H9 (cell line): ENCODE data around the gene CABP7. TPM values are rescaled to one million over a fixed set of nuclear protein-coding genes. Genes with fewer than 3 reads are reported as not detected.

Source experiments
- DNase-seq: peaks from one replicate; pipeline ENCODE4 v3.0.0-alpha.2; 2017
- H2AFZ ChIP-seq: one replicate; pipeline ENCODE4 v1.6.1; 2013; ENCODE audit warnings: mild to moderate bottlenecking, low read length, control low read depth, moderate library complexity
- H2AK5ac ChIP-seq: 2 replicates; pipeline ENCODE4 v1.6.1; 2013; ENCODE audit warnings: low read length, control low read depth, mixed read lengths; ENCODE audit not compliant: insufficient read length
- H2BK120ac ChIP-seq: one replicate; pipeline ENCODE4 v1.6.1; 2013; ENCODE audit warnings: low read depth, mild to moderate bottlenecking, low read length, control low read depth, inconsistent platforms; ENCODE audit not compliant: poor library complexity, severe bottlenecking
- H2BK12ac ChIP-seq: 2 replicates; pipeline ENCODE4 v1.6.1; 2013; ENCODE audit warnings: low read length, control low read depth, mixed read lengths, low read depth; ENCODE audit not compliant: insufficient read length
- H2BK15ac ChIP-seq: 2 replicates; pipeline ENCODE4 v1.6.1; 2013; ENCODE audit warnings: low read depth, low read length, control low read depth
- H2BK20ac ChIP-seq: one replicate; pipeline ENCODE4 v1.6.1; 2013; ENCODE audit warnings: low read depth, mild to moderate bottlenecking, low read length, control low read depth, inconsistent platforms; ENCODE audit not compliant: poor library complexity, severe bottlenecking
- H2BK5ac ChIP-seq: 2 replicates; pipeline ENCODE4 v1.6.1; 2013; ENCODE audit warnings: low read length, control low read depth, mixed read lengths; ENCODE audit not compliant: insufficient read length
- H3K14ac ChIP-seq: 2 replicates; pipeline ENCODE4 v1.6.1; 2013; ENCODE audit warnings: low read length, control low read depth; ENCODE audit not compliant: insufficient read depth
- H3K18ac ChIP-seq: 2 replicates; pipeline ENCODE4 v1.6.1; 2013; ENCODE audit warnings: low read depth, mild to moderate bottlenecking, mixed read lengths, low read length, control low read depth; ENCODE audit not compliant: insufficient read length
- H3K23ac ChIP-seq: 2 replicates; pipeline ENCODE4 v1.6.1; 2013; ENCODE audit warnings: low read length, control low read depth, mixed read lengths, low read depth; ENCODE audit not compliant: insufficient read length
- H3K23me2 ChIP-seq: 2 replicates; pipeline ENCODE4 v1.6.1; 2013; ENCODE audit warnings: low read depth, mild to moderate bottlenecking, mixed read lengths, low read length, control low read depth; ENCODE audit not compliant: insufficient read length, poor library complexity, severe bottlenecking
- H3K27ac ChIP-seq: 2 replicates; pipeline ENCODE4 v1.5.1; 2013; ENCODE audit warnings: low read length, control low read depth, mixed read lengths, low read depth; ENCODE audit not compliant: insufficient read length
- H3K27me3 ChIP-seq: 2 replicates; pipeline ENCODE4 v1.6.1; 2013; ENCODE audit warnings: low read length, control low read depth, inconsistent platforms; ENCODE audit not compliant: insufficient read depth
- H3K4ac ChIP-seq: 2 replicates; pipeline ENCODE4 v1.6.1; 2013; ENCODE audit warnings: low read depth, mild to moderate bottlenecking, control low read depth, inconsistent platforms, low read length, moderate library complexity
- H3K4me1 ChIP-seq: 2 replicates; pipeline ENCODE4 v1.6.1; 2013; ENCODE audit warnings: low read length, control low read depth, inconsistent platforms; ENCODE audit not compliant: insufficient read depth
- H3K4me2 ChIP-seq: 2 replicates; pipeline ENCODE4 v1.6.1; 2013; ENCODE audit warnings: low read length, control low read depth, mixed read lengths; ENCODE audit not compliant: insufficient read length, insufficient read depth
- H3K56ac ChIP-seq: 2 replicates; pipeline ENCODE4 v1.6.1; 2013; ENCODE audit warnings: low read depth, mild to moderate bottlenecking, mixed read lengths, low read length, control low read depth; ENCODE audit not compliant: insufficient read length
- H3K79me1 ChIP-seq: 2 replicates; pipeline ENCODE4 v1.6.1; 2013; ENCODE audit warnings: low read depth, mild to moderate bottlenecking, moderate library complexity, low read length, control low read depth, inconsistent platforms; ENCODE audit not compliant: insufficient read depth, poor library complexity, severe bottlenecking
- H3K79me2 ChIP-seq: 2 replicates; pipeline ENCODE4 v1.6.1; 2013; ENCODE audit warnings: low read length, control low read depth, inconsistent platforms; ENCODE audit not compliant: insufficient read depth
- H3K9ac ChIP-seq: 2 replicates; pipeline ENCODE4 v1.6.1; 2013; ENCODE audit warnings: low read length, control low read depth, mixed read lengths; ENCODE audit not compliant: insufficient read length; ENCODE audit errors: extremely low read depth
- H3K9me3 ChIP-seq: one replicate; pipeline ENCODE4 v1.6.1; 2013; ENCODE audit warnings: low read depth, low read length, inconsistent platforms; ENCODE audit not compliant: control insufficient read depth
- H3T11ph ChIP-seq: one replicate; pipeline ENCODE4 v1.6.1; 2013; ENCODE audit warnings: mild to moderate bottlenecking, low read length, control low read depth, inconsistent platforms
- H4K20me1 ChIP-seq: one replicate; pipeline ENCODE4 v1.6.1; 2013; ENCODE audit not compliant: control insufficient read depth, insufficient read length, insufficient read depth
- H4K5ac ChIP-seq: 2 replicates; pipeline ENCODE4 v1.6.1; 2013; ENCODE audit warnings: low read depth, mild to moderate bottlenecking, mixed read lengths, low read length, control low read depth; ENCODE audit not compliant: insufficient read length
- H4K8ac ChIP-seq: replicated peaks from 2 replicates; pipeline ENCODE4 v1.6.1; 2013; ENCODE audit warnings: low read length, control low read depth, mixed read lengths, low read depth; ENCODE audit not compliant: insufficient read length
- H4K91ac ChIP-seq: 2 replicates; pipeline ENCODE4 v1.6.1; 2013; ENCODE audit warnings: low read depth, mild to moderate bottlenecking, moderate library complexity, mixed read lengths, low read length, control low read depth; ENCODE audit not compliant: insufficient read length
- H3K27ac Mint-ChIP-seq, 3 experiments: 2 replicates in 2 of 3; 3 replicates in 1 of 3; pipeline ENCODE4 v1.8.0; 2020 to 2021; ENCODE audit warnings: mixed read lengths in 3 of 3, mild to moderate bottlenecking in 1 of 3, moderate library complexity in 1 of 3
- H3K27me3 Mint-ChIP-seq: 2 replicates; pipeline ENCODE4 v1.8.0; 2021; ENCODE audit warnings: low read depth, mild to moderate bottlenecking, moderate library complexity, mixed read lengths
- H3K36me3 Mint-ChIP-seq, 3 experiments: 2 replicates in 2 of 3; 3 replicates in 1 of 3; pipeline ENCODE4 v1.8.0; 2020 to 2021; ENCODE audit warnings: low read depth in 3 of 3, mixed read lengths in 3 of 3; ENCODE audit not compliant: insufficient read depth in 1 of 3
- H3K4me1 Mint-ChIP-seq, 2 experiments: 2 replicates each; pipeline ENCODE4 v1.8.0; 2020; ENCODE audit warnings: mixed read lengths in 2 of 2
- H3K4me3 Mint-ChIP-seq, 2 experiments: 2 replicates in 1 of 2; 3 replicates in 1 of 2; pipeline ENCODE4 v1.8.0; 2020 to 2021; ENCODE audit warnings: mild to moderate bottlenecking in 2 of 2, mixed read lengths in 2 of 2, moderate library complexity in 1 of 2
- H3K9me3 Mint-ChIP-seq, 2 experiments: 2 replicates in 1 of 2; 3 replicates in 1 of 2; pipeline ENCODE4 v1.8.0; 2020; ENCODE audit warnings: mild to moderate bottlenecking in 2 of 2, mixed read lengths in 2 of 2, moderate library complexity in 1 of 2
- CTCF ChIP-seq: fragments of 200-600 bp; sonication (generic); conservative IDR thresholded peaks from 3 replicates; pipeline ENCODE4 v1.8.0; 2021; ENCODE audit warnings: antibody characterized with exemption, mild to moderate bottlenecking
- WGBS: extraction: QIAGEN DNeasy Blood & Tissue Kit; methylation state at CpG from one replicate; pipeline ENCODE4 v1.1.7; 2013; ENCODE audit warnings: missing lambda C conversion rate, low lambda C conversion rate, mixed read lengths; ENCODE audit not compliant: insufficient read length; ENCODE audit errors: extremely low coverage; 5-methylcytosine and 5-hydroxymethylcytosine counted together
- total RNA-seq: library from RNA; stranded (reverse); gene quantifications from 2 replicates; pipeline ENCODE4 v1.2.1, GENCODE V29; 2021

The CABP7 gene
- total RNA-seq, 1 experiment from 2014 or later = 0.83 TPM

- no peak overlapping the region for H3K23ac ChIP-seq
- H2AK5ac ChIP-seq = no peak overlapping the region
- DNase-seq = no peak
- no peaks in the 10 kb centered on the region for H3K79me1 ChIP-seq
- H3K4me1 Mint-ChIP-seq = peaks cover 8 to 22% of the 10 kb centered on the region in 2 experiments
- H3K36me3 Mint-ChIP-seq = peaks cover 0 to 5% (median 3%) of the 10 kb centered on the region in 3 experiments; a peak in 3 of 7 replicates
- no peak overlapping the region for H2BK20ac ChIP-seq
- no peak overlapping the region for H3K4ac ChIP-seq
- H3K23me2 ChIP-seq = peaks cover 4% of the 10 kb centered on the region
- peaks cover 2% of the 10 kb centered on the region for H4K20me1 ChIP-seq
- H3K4me1 ChIP-seq = no peaks in the 10 kb centered on the region
- no peak overlapping the region for H3K56ac ChIP-seq
- H4K91ac ChIP-seq = no peak overlapping the region
- no peak overlapping the region for H3K18ac ChIP-seq
- WGBS = no CpG with 5 or more reads among the region's 1 CpG
- H3K4me2 ChIP-seq = no peak overlapping the region
- no peaks in the 10 kb centered on the region for H3K9me3 ChIP-seq
- H4K8ac ChIP-seq = no peak overlapping the region
- H3K27me3 ChIP-seq = no peaks in the 10 kb centered on the region
- no peak overlapping the region for H2BK120ac ChIP-seq
- no peak overlapping the region for H2BK15ac ChIP-seq
- no peak overlapping the region for H3K9ac ChIP-seq
- no peak overlapping the region for H2BK5ac ChIP-seq
- H2BK12ac ChIP-seq = no peak overlapping the region
- H3T11ph ChIP-seq = no peak overlapping the region
- no peak overlapping the region for H3K14ac ChIP-seq
- peaks cover 3% of the 10 kb centered on the region in 2 experiments; a peak in 3 of 5 replicates for H3K9me3 Mint-ChIP-seq
- TF ChIP-seq CTCF = no peak
- H3K27ac Mint-ChIP-seq = no peak overlapping the region
- no peaks in the 10 kb centered on the region for H3K27me3 Mint-ChIP-seq
- H4K5ac ChIP-seq = no peak overlapping the region
- H3K79me2 ChIP-seq = no peaks in the 10 kb centered on the region
- no peak overlapping the region for H3K27ac ChIP-seq
- H2AFZ ChIP-seq = no peak overlapping the region
- H3K4me3 Mint-ChIP-seq = no peak overlapping the region
Observed at GRCh38 chr22:29735416-29735815, 15.6 kb downstream of the CABP7 start.
